Panc1 (cell line): ENCODE results near the gene DIAPH1. TPM values are rescaled to one million over a fixed set of nuclear protein-coding genes. Genes with fewer than 3 reads are reported as not detected.

Experiments
- ATAC-seq: fragments of 200-7000 bp; cut with Tn5 transposase; 2 replicates; pipeline ENCODE4 v1.9.1; 2020; ENCODE audit warnings: mild to moderate bottlenecking, moderate library complexity
- BruUV-seq: library from RNA; stranded (reverse); fragments of 400-500 nt; replicated peaks from 2 replicates; lab custom pipeline; 2021; lab: Mats Ljungman, UMichigan
- CTCF ChIA-PET: fragments of 300-600 bp; sonication (Branson Sonifier 250); formaldehyde crosslinking; loops from one replicate; lab custom pipeline; 2022; ENCODE audit warnings: antibody characterized with exemption; lab: Charles Lee
- POLR2A ChIA-PET: fragments of 300-600 bp; sonication (Branson Sonifier 250); formaldehyde crosslinking; loops from one replicate; lab custom pipeline; 2022; ENCODE audit warnings: antibody characterized with exemption; lab: Charles Lee
- DNase-seq: peaks from one replicate; pipeline ENCODE4 v3.0.0-alpha.2; 2010; ENCODE audit warnings: low read depth, low spot score
- H3K27ac ChIP-seq: 2 replicates; pipeline ENCODE4 v1.5.1; 2011; ENCODE audit warnings: mild to moderate bottlenecking, low read length, inconsistent platforms
- H3K27me3 ChIP-seq: fragments of 200-500 bp; sonication (Bioruptor generic); 2 replicates; pipeline ENCODE4 v1.6.0; 2014; ENCODE audit warnings: low read length, inconsistent platforms; ENCODE audit not compliant: control insufficient read depth, insufficient read depth
- H3K36me3 ChIP-seq: fragments of 200-500 bp; sonication (Bioruptor generic); 2 replicates; pipeline ENCODE4 v1.5.1; 2014; ENCODE audit warnings: inconsistent platforms, mild to moderate bottlenecking, low read length, moderate library complexity; ENCODE audit not compliant: control insufficient read depth, insufficient read depth
- H3K4me1 ChIP-seq: 2 replicates; pipeline ENCODE4 v1.5.1; 2011; ENCODE audit warnings: inconsistent platforms, mild to moderate bottlenecking, low read length, moderate library complexity; ENCODE audit not compliant: control insufficient read depth, insufficient read depth
- H3K4me3 ChIP-seq, 2 experiments: 2 replicates each; pipeline ENCODE4 v1.5.1; 2011 to 2012; ENCODE audit warnings: low read depth in 2 of 2, low read length in 2 of 2, mild to moderate bottlenecking in 2 of 2, inconsistent platforms in 1 of 2, moderate library complexity in 1 of 2
- H3K9me3 ChIP-seq: fragments of 200-500 bp; sonication (Bioruptor generic); 2 replicates; pipeline ENCODE4 v1.5.1; 2014; ENCODE audit warnings: low read depth, mild to moderate bottlenecking, inconsistent platforms, low read length, moderate library complexity; ENCODE audit not compliant: control insufficient read depth, insufficient read depth
- POLR2AphosphoS5 ChIP-seq: IDR thresholded peaks from 2 replicates; pipeline ENCODE4 v1.6.1; 2012; ENCODE audit warnings: mild to moderate bottlenecking, low read depth, low read length, moderate library complexity
- SIN3A ChIP-seq: IDR thresholded peaks from 2 replicates; pipeline ENCODE4 v1.6.1; 2012; ENCODE audit warnings: low read depth, mild to moderate bottlenecking, low read length, moderate library complexity, borderline replicate concordance; ENCODE audit not compliant: insufficient read depth
- in situ Hi-C: cut with HindIII; loops from 2 replicates; pipeline ENCODE4 v1.10.0; 2016; ENCODE audit warnings: low sequenced_read_pairs, low pct_unique_long_range_greater_than_20kb
- intact Hi-C: fragments of 100-400 bp; cut with micrococcal nuclease; formaldehyde crosslinking; loops from one replicate; pipeline ENCODE4 v1.10.0; 2022; ENCODE audit not compliant: unreplicated experiment
- total RNA-seq: library from RNA; stranded (reverse); gene quantifications from one replicate; pipeline ENCODE4 v1.2.1, GENCODE V29; 2021; ENCODE audit not compliant: unreplicated experiment
- TF ChIP-seq, protein P1 (sequence below): fragments of 450-650 bp; IDR thresholded peaks from 2 replicates; pipeline ENCODE4 v1.5.1; 2017; ENCODE audit warnings: mild to moderate bottlenecking
- TF ChIP-seq, protein P2 (sequence below), 2 experiments: IDR thresholded peaks; 2 replicates each; pipeline ENCODE4 v1.6.1; 2011 to 2012; ENCODE audit warnings: low read depth in 2 of 2, control low read depth in 1 of 2, low read length in 1 of 2, mild to moderate bottlenecking in 1 of 2, moderate library complexity in 1 of 2; ENCODE audit not compliant: insufficient read depth in 1 of 2

DIAPH1 gene
- total RNA-seq, 1 experiment from 2014 or later, result 155 TPM

DNA sequence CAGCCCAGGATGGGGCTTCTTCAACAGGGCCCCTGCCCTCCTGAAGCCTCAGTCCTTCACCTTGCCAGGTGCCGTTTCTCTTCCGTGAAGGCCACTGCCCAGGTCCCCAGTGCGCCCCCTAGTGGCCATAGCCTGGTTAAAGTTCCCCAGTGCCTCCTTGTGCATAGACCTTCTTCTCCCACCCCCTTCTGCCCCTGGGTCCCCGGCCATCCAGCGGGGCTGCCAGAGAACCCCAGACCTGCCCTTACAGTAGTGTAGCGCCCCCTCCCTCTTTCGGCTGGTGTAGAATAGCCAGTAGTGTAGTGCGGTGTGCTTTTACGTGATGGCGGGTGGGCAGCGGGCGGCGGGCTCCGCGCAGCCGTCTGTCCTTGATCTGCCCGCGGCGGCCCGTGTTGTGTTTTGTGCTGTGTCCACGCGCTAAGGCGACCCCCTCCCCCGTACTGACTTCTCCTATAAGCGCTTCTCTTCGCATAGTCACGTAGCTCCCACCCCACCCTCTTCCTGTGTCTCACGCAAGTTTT lies 106.3 kb downstream of the DIAPH1 start:
- Histone ChIP-seq H3K36me3 (no peaks in the 10 kb centered on the region; the same call in 1 of the 2 replicates), H3K4me3 (no peak overlapping the region; a peak in 1 of 4 replicates), H3K4me1 (peaks cover 34% of the 10 kb centered on the region), H3K27ac (peak overlapping the region; percentile 8), H3K27me3 (no peaks in the 10 kb centered on the region), H3K9me3 (no peaks in the 10 kb centered on the region)
- ChIA-PET CTCF (interaction anchor here (0.6 to 1.7 kb wide), 4 partner anchors 9 to 289 kb away, joined by 3 to 4 read pairs (median 4); partner anchors contain the start of genes PCDHB14, PCDHGA10 and PCDHGB7), POLR2A (no interaction called here)
- intact Hi-C loops (no loop called here), in situ Hi-C loops (no loop called here)
- no peak for DNase-seq
- no TSS peak for BruUV-seq
- ATAC-seq, result peak; percentile 46
- TF ChIP-seq SIN3A (no peak), POLR2AphosphoS5 (no peak)
- TF ChIP-seq, protein P1, sequence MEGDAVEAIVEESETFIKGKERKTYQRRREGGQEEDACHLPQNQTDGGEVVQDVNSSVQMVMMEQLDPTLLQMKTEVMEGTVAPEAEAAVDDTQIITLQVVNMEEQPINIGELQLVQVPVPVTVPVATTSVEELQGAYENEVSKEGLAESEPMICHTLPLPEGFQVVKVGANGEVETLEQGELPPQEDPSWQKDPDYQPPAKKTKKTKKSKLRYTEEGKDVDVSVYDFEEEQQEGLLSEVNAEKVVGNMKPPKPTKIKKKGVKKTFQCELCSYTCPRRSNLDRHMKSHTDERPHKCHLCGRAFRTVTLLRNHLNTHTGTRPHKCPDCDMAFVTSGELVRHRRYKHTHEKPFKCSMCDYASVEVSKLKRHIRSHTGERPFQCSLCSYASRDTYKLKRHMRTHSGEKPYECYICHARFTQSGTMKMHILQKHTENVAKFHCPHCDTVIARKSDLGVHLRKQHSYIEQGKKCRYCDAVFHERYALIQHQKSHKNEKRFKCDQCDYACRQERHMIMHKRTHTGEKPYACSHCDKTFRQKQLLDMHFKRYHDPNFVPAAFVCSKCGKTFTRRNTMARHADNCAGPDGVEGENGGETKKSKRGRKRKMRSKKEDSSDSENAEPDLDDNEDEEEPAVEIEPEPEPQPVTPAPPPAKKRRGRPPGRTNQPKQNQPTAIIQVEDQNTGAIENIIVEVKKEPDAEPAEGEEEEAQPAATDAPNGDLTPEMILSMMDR, result peak; percentile 96

DNA sequence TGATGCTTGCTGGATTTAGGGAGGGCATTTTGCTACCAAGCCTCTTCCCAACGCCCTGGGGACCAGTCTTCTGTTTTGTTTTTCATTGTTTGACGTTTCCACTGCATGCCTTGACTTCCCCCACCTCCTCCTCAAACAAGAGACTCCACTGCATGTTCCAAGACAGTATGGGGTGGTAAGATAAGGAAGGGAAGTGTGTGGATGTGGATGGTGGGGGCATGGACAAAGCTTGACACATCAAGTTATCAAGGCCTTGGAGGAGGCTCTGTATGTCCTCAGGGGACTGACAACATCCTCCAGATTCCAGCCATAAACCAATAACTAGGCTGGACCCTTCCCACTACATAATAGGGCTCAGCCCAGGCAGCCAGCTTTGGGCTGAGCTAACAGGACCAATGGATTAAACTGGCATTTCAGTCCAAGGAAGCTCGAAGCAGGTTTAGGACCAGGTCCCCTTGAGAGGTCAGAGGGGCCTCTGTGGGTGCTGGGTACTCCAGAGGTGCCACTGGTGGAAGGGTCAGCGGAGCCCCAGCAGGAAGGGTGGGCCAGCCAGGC lies 107.0 kb downstream of the DIAPH1 start:
- ChIA-PET POLR2A (no interaction called here), CTCF (interaction anchor here (1.0 to 1.7 kb wide), 2 partner anchors 94 to 99 kb away, joined by 4 read pairs; partner anchors contain the start of genes PCDHGA10 and PCDHGB7)
- BruUV-seq, result TSS peak; percentile 90
- H3K27ac ChIP-seq, result no peak overlapping the region
- TF ChIP-seq, protein P2, sequence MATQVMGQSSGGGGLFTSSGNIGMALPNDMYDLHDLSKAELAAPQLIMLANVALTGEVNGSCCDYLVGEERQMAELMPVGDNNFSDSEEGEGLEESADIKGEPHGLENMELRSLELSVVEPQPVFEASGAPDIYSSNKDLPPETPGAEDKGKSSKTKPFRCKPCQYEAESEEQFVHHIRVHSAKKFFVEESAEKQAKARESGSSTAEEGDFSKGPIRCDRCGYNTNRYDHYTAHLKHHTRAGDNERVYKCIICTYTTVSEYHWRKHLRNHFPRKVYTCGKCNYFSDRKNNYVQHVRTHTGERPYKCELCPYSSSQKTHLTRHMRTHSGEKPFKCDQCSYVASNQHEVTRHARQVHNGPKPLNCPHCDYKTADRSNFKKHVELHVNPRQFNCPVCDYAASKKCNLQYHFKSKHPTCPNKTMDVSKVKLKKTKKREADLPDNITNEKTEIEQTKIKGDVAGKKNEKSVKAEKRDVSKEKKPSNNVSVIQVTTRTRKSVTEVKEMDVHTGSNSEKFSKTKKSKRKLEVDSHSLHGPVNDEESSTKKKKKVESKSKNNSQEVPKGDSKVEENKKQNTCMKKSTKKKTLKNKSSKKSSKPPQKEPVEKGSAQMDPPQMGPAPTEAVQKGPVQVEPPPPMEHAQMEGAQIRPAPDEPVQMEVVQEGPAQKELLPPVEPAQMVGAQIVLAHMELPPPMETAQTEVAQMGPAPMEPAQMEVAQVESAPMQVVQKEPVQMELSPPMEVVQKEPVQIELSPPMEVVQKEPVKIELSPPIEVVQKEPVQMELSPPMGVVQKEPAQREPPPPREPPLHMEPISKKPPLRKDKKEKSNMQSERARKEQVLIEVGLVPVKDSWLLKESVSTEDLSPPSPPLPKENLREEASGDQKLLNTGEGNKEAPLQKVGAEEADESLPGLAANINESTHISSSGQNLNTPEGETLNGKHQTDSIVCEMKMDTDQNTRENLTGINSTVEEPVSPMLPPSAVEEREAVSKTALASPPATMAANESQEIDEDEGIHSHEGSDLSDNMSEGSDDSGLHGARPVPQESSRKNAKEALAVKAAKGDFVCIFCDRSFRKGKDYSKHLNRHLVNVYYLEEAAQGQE (IDR thresholded peaks at IDR 0.05; ENCODE audit: insufficient read depth in 1 of 2, low read depth in 2 of 2, low read length in 1 of 2), result no peak
- no peak for TF ChIP-seq POLR2AphosphoS5
- intact Hi-C loops (no loop called here), in situ Hi-C loops (no loop called here)
- H3K9me3 ChIP-seq, result no peaks in the 10 kb centered on the region
- no peaks in the 10 kb centered on the region for H3K27me3 ChIP-seq
- DNase-seq, result no peak
- ATAC-seq, result no peak
- H3K4me1 ChIP-seq, result peaks cover 31% of the 10 kb centered on the region
- H3K36me3 ChIP-seq, result no peaks in the 10 kb centered on the region; the same call in 1 of the 2 replicates
- no peak overlapping the region for H3K4me3 ChIP-seq
